HAP-1 (cell line): Measurements from ENCODE around the gene EXOC4.
A peak's percentile ranks its signal among the peaks of the same experiment; 100 is the strongest.

Experiments used
- DNase-seq, 2 experiments: peaks; one replicate each; pipeline ENCODE4 v3.0.0-alpha.2; 2016 to 2020; ENCODE audit warnings: low spot score in 2 of 2
- H3K27me3 ChIP-seq: fragments of 250-450 bp; sonication (Bioruptor Pico); 2 replicates; pipeline ENCODE4 v1.5.1; 2020; ENCODE audit warnings: low read depth, mild to moderate bottlenecking, moderate library complexity
- H3K36me3 ChIP-seq: fragments of 250-450 bp; sonication (Bioruptor Pico); replicated peaks from 2 replicates; pipeline ENCODE4 v1.5.1; 2020; ENCODE audit warnings: mild to moderate bottlenecking
- H3K4me1 ChIP-seq: fragments of 250-450 bp; sonication (Bioruptor Pico); 2 replicates; pipeline ENCODE4 v1.5.1; 2020; ENCODE audit warnings: mild to moderate bottlenecking
- H3K4me3 ChIP-seq: fragments of 250-450 bp; sonication (Bioruptor Pico); 2 replicates; pipeline ENCODE4 v1.5.1; 2020; ENCODE audit warnings: mild to moderate bottlenecking, moderate library complexity
- H3K9me3 ChIP-seq: fragments of 250-450 bp; sonication (Bioruptor Pico); 2 replicates; pipeline ENCODE4 v1.5.1; 2020; ENCODE audit warnings: mild to moderate bottlenecking, moderate library complexity
- in situ Hi-C: fragments of 300-500 bp; cut with MboI; formaldehyde crosslinking; loops from 3 replicates; pipeline ENCODE4 v1.14.3; 2020; ENCODE audit warnings: low sequenced_read_pairs, inconsistent platforms, mixed read lengths

The EXOC4 gene

GRCh38 chr7:133784486-133785001 is 531.7 kb downstream of the EXOC4 start:
- in situ Hi-C loops, result no loop called here
- H3K4me1 ChIP-seq, result no peaks in the 10 kb centered on the region
- no peaks in the 10 kb centered on the region for H3K36me3 ChIP-seq
- H3K4me3 ChIP-seq, result no peak overlapping the region
- no peaks in the 10 kb centered on the region for H3K27me3 ChIP-seq
- no peak for DNase-seq
- no peaks in the 10 kb centered on the region for H3K9me3 ChIP-seq

- no peak for DNase-seq
- in situ Hi-C loops, result no loop called here
- no peaks in the 10 kb centered on the region for H3K4me1 ChIP-seq
- no peaks in the 10 kb centered on the region for H3K9me3 ChIP-seq
- H3K36me3 ChIP-seq, result no peaks in the 10 kb centered on the region
- no peak overlapping the region for H3K4me3 ChIP-seq
- no peaks in the 10 kb centered on the region for H3K27me3 ChIP-seq
Measured at GRCh38 chr7:133786401-133786937, 533.6 kb downstream of the EXOC4 start.

GRCh38 chr7:133789974-133790373 is 537.1 kb downstream of the EXOC4 start:
- H3K9me3 ChIP-seq, result no peaks in the 10 kb centered on the region
- no peaks in the 10 kb centered on the region for H3K4me1 ChIP-seq
- no peak for DNase-seq
- in situ Hi-C loops, result no loop called here
- H3K27me3 ChIP-seq, result no peaks in the 10 kb centered on the region
- H3K36me3 ChIP-seq, result no peaks in the 10 kb centered on the region
- no peak overlapping the region for H3K4me3 ChIP-seq

GRCh38 chr7:133790911-133791310 is 538.0 kb downstream of the EXOC4 start:
- DNase-seq, result no peak
- in situ Hi-C loops, result no loop called here
- no peaks in the 10 kb centered on the region for H3K36me3 ChIP-seq
- no peaks in the 10 kb centered on the region for H3K27me3 ChIP-seq
- no peak overlapping the region for H3K4me3 ChIP-seq
- H3K9me3 ChIP-seq, result no peaks in the 10 kb centered on the region
- no peaks in the 10 kb centered on the region for H3K4me1 ChIP-seq

GRCh38 chr7:133794479-133794878 is 541.6 kb downstream of the EXOC4 start:
- Histone ChIP-seq H3K9me3 (no peaks in the 10 kb centered on the region), H3K4me1 (peaks cover 11% of the 10 kb centered on the region), H3K36me3 (no peaks in the 10 kb centered on the region), H3K4me3 (no peak overlapping the region), H3K27me3 (no peaks in the 10 kb centered on the region)
- DNase-seq, result no peak
- in situ Hi-C loops, result no loop called here

- in situ Hi-C loops, result no loop called here
Measured at GRCh38 chr7:133795068-133795665, 542.3 kb downstream of the EXOC4 start.

GRCh38 chr7:133796782-133797745 is 544.2 kb downstream of the EXOC4 start:
- in situ Hi-C loops, result no loop called here
- peaks cover 11% of the 10 kb centered on the region for H3K4me1 ChIP-seq
- peak; percentile 17 to 23 for DNase-seq
- no peaks in the 10 kb centered on the region for H3K27me3 ChIP-seq
- no peaks in the 10 kb centered on the region for H3K9me3 ChIP-seq
- no peak overlapping the region for H3K4me3 ChIP-seq
- no peaks in the 10 kb centered on the region for H3K36me3 ChIP-seq

More at GRCh38 chr7:133795068-133795665, 542.3 kb downstream of the EXOC4 start:
- DNase-seq, result peak; percentile 9 to 57
- Histone ChIP-seq H3K9me3 (no peaks in the 10 kb centered on the region), H3K36me3 (no peaks in the 10 kb centered on the region), H3K4me1 (peaks cover 11% of the 10 kb centered on the region), H3K4me3 (no peak overlapping the region), H3K27me3 (no peaks in the 10 kb centered on the region)

GRCh38 chr7:133797818-133798520 is 545.1 kb downstream of the EXOC4 start:
- DNase-seq, result no peak
- Histone ChIP-seq H3K9me3 (no peaks in the 10 kb centered on the region), H3K4me1 (peaks cover 11% of the 10 kb centered on the region), H3K4me3 (no peak overlapping the region), H3K36me3 (no peaks in the 10 kb centered on the region), H3K27me3 (no peaks in the 10 kb centered on the region)
- in situ Hi-C loops, result no loop called here

- H3K4me3 ChIP-seq, result no peak overlapping the region
- no peaks in the 10 kb centered on the region for H3K27me3 ChIP-seq
- DNase-seq, result no peak
- no peaks in the 10 kb centered on the region for H3K9me3 ChIP-seq
- H3K4me1 ChIP-seq, result peaks cover 11% of the 10 kb centered on the region
- no peaks in the 10 kb centered on the region for H3K36me3 ChIP-seq
- in situ Hi-C loops, result no loop called here
Measured at GRCh38 chr7:133801341-133801740, 548.5 kb downstream of the EXOC4 start.

- Histone ChIP-seq H3K27me3 (no peaks in the 10 kb centered on the region), H3K4me3 (no peak overlapping the region), H3K36me3 (no peaks in the 10 kb centered on the region), H3K4me1 (no peaks in the 10 kb centered on the region), H3K9me3 (no peaks in the 10 kb centered on the region)
- DNase-seq, result no peak
- in situ Hi-C loops, result no loop called here
Measured at GRCh38 chr7:133804127-133804526, 551.2 kb downstream of the EXOC4 start.

- Histone ChIP-seq H3K27me3 (no peaks in the 10 kb centered on the region), H3K36me3 (no peaks in the 10 kb centered on the region), H3K9me3 (no peaks in the 10 kb centered on the region), H3K4me3 (no peak overlapping the region), H3K4me1 (no peaks in the 10 kb centered on the region)
- in situ Hi-C loops, result no loop called here
- no peak for DNase-seq
Measured at GRCh38 chr7:133805426-133805825, 552.5 kb downstream of the EXOC4 start.

- H3K27me3 ChIP-seq, result no peaks in the 10 kb centered on the region
- no peak for DNase-seq
- H3K4me1 ChIP-seq, result peaks cover 4% of the 10 kb centered on the region
- in situ Hi-C loops, result no loop called here
- no peak overlapping the region for H3K4me3 ChIP-seq
- H3K36me3 ChIP-seq, result no peaks in the 10 kb centered on the region
- no peaks in the 10 kb centered on the region for H3K9me3 ChIP-seq
Measured at GRCh38 chr7:133807624-133808492, 555.0 kb downstream of the EXOC4 start.

GRCh38 chr7:133808493-133808866 is 555.6 kb downstream of the EXOC4 start:
- Histone ChIP-seq H3K9me3 (no peaks in the 10 kb centered on the region), H3K36me3 (no peaks in the 10 kb centered on the region), H3K4me3 (no peak overlapping the region), H3K4me1 (peaks cover 10% of the 10 kb centered on the region), H3K27me3 (no peaks in the 10 kb centered on the region)
- no peak for DNase-seq
- in situ Hi-C loops, result no loop called here
